Effector memory CD4-positive, alpha-beta T cell (primary cell): ENCODE measurements around the gene MYLIP.
A peak's percentile ranks its signal among the peaks of the same experiment; 100 is the strongest.

Experiments used
- DNase-seq, 3 donors: peaks; one replicate each; pipeline ENCODE4 v3.0.0-alpha.2; 2020
- H3K27ac ChIP-seq: 2 replicates; pipeline ENCODE4 v1.7.0; 2013; ENCODE audit warnings: mild to moderate bottlenecking, low read length, moderate library complexity; ENCODE audit not compliant: insufficient read depth, poor library complexity, severe bottlenecking
- H3K27me3 ChIP-seq: replicated peaks from 2 replicates; pipeline ENCODE4 v1.7.0; 2013; ENCODE audit warnings: mild to moderate bottlenecking, low read length; ENCODE audit not compliant: insufficient read depth, control insufficient read depth, poor library complexity, severe bottlenecking
- H3K36me3 ChIP-seq: 2 replicates; pipeline ENCODE4 v1.7.0; 2013; ENCODE audit warnings: mild to moderate bottlenecking, low read length, moderate library complexity; ENCODE audit not compliant: control insufficient read depth, insufficient read depth
- H3K4me1 ChIP-seq: 2 replicates; pipeline ENCODE4 v1.7.0; 2013; ENCODE audit warnings: low read length, mild to moderate bottlenecking; ENCODE audit not compliant: control insufficient read depth, insufficient read depth, poor library complexity, severe bottlenecking
- H3K4me3 ChIP-seq: 2 replicates; pipeline ENCODE4 v1.7.0; 2013; ENCODE audit warnings: low read length, low read depth, mild to moderate bottlenecking; ENCODE audit not compliant: insufficient read depth, poor library complexity, severe bottlenecking
- H3K9me3 ChIP-seq: 2 replicates; pipeline ENCODE4 v1.7.0; 2013; ENCODE audit warnings: mild to moderate bottlenecking, low read length, moderate library complexity; ENCODE audit not compliant: control insufficient read depth

MYLIP gene

DNA sequence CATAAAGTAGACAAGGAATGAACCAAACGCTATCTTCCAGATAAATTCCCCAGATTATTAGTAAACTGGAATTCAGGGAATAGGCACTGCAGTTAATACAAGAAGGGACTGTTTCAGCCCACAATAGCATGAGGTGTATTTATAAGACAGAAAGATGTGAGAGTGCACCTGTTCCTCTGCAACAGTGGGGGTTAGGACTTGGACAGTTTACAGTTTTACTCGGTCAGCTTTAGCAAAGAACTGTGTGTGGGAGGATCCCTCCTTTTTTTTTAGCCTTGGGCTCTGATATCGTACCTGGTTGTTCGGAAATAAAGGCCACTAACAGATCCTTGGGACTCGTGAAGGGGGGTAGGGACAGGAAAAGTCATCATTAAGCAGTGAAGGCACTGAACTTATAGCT is 2.0 kb upstream of the MYLIP start:
- Histone ChIP-seq H3K27ac (no peak overlapping the region), H3K4me3 (no peak overlapping the region), H3K27me3 (no peaks in the 10 kb centered on the region), H3K9me3 (no peaks in the 10 kb centered on the region), H3K4me1 (peaks cover 7% of the 10 kb centered on the region), H3K36me3 (no peaks in the 10 kb centered on the region)
- no peak for DNase-seq

DNA sequence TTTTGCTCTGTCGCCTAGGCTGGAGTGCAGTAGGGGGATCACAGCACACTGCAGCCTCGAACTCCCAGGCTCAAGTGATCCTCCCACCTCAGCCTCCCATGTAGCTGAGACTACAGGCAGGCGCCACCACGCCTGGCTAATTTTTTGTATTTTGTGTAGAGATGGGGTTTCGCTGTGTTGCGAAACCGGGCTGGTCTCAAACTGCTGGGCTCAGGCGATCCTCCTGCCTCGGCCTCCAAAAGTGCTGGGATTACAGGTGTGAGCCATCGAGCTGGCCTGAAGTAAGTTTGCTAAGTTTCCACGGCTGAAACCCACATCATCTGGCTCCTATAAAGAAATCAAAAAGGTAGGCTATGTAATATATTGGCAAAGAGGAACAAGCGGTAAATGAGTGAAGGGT is 1.4 kb upstream of the MYLIP start:
- Histone ChIP-seq H3K27me3 (no peaks in the 10 kb centered on the region), H3K27ac (no peak overlapping the region), H3K4me1 (peaks cover 12% of the 10 kb centered on the region), H3K36me3 (no peaks in the 10 kb centered on the region), H3K9me3 (no peaks in the 10 kb centered on the region), H3K4me3 (no peak overlapping the region)
- DNase-seq, result no peak

DNA sequence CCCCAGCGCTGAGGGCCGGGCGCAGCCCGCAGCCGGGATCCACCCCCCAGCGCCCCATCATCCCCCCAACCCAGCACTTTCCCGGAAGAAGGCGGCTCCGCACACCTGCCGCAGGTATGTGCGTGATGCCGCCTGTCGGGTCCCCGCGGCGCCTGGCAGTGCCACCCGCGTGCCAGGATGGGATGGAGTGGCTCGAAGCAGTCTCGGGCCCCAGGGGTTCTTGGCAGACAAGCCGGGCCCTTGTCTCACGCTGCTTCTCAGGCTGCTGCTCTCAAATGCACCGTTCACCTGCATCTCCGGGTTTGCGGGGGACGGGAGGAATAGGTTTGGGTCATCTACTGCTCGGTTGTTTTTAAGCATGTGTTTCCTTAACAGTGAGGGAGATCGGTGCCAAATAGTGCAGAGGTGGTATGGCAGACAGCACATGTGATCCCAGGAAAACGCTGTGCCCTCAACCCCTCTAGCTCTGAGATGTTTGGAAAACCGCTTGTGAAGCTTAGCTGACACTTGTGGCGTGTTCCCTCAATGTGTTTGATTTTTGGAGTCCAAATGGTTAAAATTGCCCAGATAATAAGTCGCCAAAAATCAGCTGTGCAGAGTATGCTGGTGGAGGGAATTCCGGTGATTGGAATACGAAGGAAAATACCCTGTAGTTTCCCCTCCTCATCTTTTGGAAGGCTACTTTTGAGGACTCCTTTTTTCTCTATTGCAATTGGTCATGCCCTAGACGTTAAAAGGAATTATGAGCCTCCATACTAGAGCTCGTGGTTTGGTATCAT is 926 bp downstream of the MYLIP start:
- Histone ChIP-seq H3K36me3 (no peaks in the 10 kb centered on the region), H3K27ac (peak overlapping the region; percentile 97), H3K4me1 (peaks cover 30% of the 10 kb centered on the region), H3K4me3 (peak overlapping the region; percentile 98), H3K27me3 (no peaks in the 10 kb centered on the region), H3K9me3 (no peaks in the 10 kb centered on the region)
- peak in 2 of 3 donors; percentile 37 to 47 for DNase-seq

DNA sequence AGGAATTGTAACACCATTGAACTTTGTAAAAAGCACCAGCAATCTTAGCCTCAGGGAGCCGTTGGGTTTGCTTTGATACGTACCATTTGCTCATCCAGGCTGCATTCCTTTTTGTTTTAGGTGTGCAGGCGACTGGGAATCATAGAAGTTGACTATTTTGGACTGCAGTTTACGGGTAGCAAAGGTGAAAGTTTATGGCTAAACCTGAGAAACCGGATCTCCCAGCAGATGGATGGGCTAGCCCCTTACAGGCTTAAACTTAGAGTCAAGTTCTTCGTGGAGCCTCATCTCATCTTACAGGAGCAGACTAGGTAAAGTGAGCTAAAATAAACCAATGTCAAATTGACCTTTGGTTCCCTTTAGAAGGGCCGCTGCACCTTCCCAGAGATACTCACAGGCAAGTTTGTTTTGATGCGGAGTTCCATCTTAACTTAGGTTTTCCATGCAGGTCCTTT is 1.6 kb downstream of the MYLIP start:
- DNase-seq, result no peak
- Histone ChIP-seq H3K9me3 (no peaks in the 10 kb centered on the region), H3K4me3 (peak overlapping the region; percentile 98), H3K36me3 (no peaks in the 10 kb centered on the region), H3K27me3 (no peaks in the 10 kb centered on the region), H3K27ac (peak overlapping the region; percentile 97), H3K4me1 (peaks cover 37% of the 10 kb centered on the region)

DNA sequence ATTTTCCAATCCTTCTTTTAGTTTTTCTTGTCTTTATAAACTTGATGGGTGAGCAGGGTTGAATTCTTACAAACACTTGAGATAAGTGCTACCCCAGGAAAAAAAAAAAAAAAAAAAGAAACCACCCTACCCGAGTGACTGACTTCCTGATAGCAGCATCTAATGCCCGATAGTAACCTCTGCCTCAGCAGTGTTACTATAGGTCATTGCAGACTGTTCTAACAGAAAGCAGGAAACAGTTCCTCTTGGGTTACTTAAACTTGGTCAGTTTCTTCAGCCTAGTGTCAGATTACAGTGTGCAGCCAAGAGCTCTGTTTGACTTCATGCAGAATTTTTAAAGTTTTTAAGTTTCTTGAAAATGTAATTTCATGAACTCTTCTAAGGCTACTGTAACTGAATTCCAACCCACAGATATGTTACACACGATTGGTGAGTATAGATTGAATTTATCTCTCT is 2.1 kb downstream of the MYLIP start:
- peak overlapping the region; percentile 97 for H3K27ac ChIP-seq
- H3K36me3 ChIP-seq, result no peaks in the 10 kb centered on the region
- peak overlapping the region; percentile 98 for H3K4me3 ChIP-seq
- DNase-seq, result peak in 2 of 3 donors; percentile 41 to 49
- no peaks in the 10 kb centered on the region for H3K27me3 ChIP-seq
- no peaks in the 10 kb centered on the region for H3K9me3 ChIP-seq
- peaks cover 37% of the 10 kb centered on the region for H3K4me1 ChIP-seq

DNA sequence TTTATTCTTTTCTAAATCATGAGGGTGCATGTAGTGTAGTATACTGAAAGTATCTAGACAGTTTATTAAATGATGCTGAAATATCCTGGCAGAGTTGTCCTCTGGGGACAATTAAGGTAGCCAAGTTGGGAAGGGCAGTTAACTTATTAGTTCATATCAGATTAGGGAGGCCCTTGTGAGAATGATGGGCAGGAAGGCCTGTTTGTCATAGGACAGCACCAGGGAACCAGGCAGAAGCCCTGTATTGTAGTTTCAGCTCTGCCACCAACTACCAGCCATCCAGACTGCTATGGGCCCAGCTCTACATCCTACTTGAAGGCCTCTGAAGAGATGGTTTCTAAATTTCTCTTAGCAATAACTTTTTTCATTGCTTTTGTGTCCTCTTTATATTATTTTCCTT is 4.0 kb downstream of the MYLIP start:
- Histone ChIP-seq H3K4me3 (peak overlapping the region; percentile 17), H3K4me1 (peaks cover 55% of the 10 kb centered on the region), H3K9me3 (no peaks in the 10 kb centered on the region), H3K27me3 (no peaks in the 10 kb centered on the region), H3K36me3 (no peaks in the 10 kb centered on the region), H3K27ac (peak overlapping the region; percentile 11)
- no peak for DNase-seq

DNA sequence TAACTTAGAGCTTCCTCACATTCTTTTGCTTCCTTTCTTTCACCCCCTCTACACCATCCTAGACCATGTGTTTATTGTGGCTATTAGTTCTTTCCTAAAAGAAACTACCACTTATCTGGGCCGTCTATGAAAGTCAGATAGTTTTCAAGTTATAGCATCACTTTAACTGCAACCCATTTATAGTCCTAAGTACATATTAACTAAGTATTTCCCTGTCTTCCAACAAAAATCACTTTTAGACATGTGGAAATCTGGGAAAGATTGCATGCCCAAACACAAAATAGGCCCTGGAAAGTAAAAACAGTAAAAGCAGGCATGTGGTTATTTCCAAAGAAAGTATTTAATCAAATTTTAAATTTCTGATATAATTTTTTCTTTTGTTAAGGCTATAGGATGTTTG is 5.5 kb downstream of the MYLIP start:
- Histone ChIP-seq H3K4me1 (peaks cover 66% of the 10 kb centered on the region), H3K27ac (no peak overlapping the region), H3K27me3 (no peaks in the 10 kb centered on the region), H3K9me3 (no peaks in the 10 kb centered on the region), H3K4me3 (no peak overlapping the region), H3K36me3 (no peaks in the 10 kb centered on the region)
- no peak for DNase-seq

DNA sequence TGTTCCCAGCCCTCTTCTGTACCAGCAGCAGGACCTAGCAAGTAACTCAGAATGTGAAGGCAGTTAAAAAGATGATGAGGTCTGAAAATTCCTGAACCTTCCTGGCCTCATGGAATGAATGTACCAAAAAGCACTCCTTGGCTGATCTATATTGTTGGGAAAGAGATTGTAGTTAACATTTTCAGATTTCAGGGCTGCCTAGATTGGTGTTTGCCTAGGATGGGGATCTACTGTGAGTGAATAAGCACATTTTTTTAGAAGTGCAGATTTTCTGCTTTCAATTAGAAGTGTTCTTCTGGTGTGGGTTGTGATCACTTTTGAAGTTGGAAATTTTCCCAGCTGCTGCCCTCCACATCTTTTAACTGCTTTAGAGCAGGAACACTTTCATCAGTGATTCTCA is 6.2 kb downstream of the MYLIP start:
- Histone ChIP-seq H3K27me3 (no peaks in the 10 kb centered on the region), H3K27ac (no peak overlapping the region), H3K9me3 (no peaks in the 10 kb centered on the region), H3K4me1 (peaks cover 66% of the 10 kb centered on the region), H3K36me3 (no peaks in the 10 kb centered on the region), H3K4me3 (peak overlapping the region; percentile 10)
- no peak for DNase-seq

DNA sequence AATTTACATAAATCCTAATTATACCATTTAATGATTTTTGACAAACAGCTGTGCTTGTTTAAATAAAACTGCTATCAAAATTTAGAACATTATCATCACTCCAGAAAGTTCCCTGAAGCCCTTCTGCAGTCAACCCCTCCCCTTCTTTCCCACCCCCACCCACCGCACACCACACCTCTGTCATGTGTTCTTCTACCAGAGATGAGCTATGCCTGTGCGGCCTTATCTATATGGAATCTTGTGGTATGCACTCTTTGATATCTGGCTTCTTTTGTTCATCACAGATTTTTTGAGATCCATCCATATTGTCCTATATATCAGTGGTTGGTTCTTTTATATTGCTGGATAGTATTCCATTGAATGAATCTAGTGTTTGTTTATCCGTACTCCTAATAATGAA is 7.2 kb downstream of the MYLIP start:
- H3K9me3 ChIP-seq, result no peaks in the 10 kb centered on the region
- DNase-seq, result peak; percentile 56 to 59 (median 58)
- H3K27me3 ChIP-seq, result no peaks in the 10 kb centered on the region
- no peak overlapping the region for H3K4me3 ChIP-seq
- peak overlapping the region; percentile 64 for H3K27ac ChIP-seq
- peaks cover 65% of the 10 kb centered on the region for H3K4me1 ChIP-seq
- peaks cover 5% of the 10 kb centered on the region for H3K36me3 ChIP-seq

DNA sequence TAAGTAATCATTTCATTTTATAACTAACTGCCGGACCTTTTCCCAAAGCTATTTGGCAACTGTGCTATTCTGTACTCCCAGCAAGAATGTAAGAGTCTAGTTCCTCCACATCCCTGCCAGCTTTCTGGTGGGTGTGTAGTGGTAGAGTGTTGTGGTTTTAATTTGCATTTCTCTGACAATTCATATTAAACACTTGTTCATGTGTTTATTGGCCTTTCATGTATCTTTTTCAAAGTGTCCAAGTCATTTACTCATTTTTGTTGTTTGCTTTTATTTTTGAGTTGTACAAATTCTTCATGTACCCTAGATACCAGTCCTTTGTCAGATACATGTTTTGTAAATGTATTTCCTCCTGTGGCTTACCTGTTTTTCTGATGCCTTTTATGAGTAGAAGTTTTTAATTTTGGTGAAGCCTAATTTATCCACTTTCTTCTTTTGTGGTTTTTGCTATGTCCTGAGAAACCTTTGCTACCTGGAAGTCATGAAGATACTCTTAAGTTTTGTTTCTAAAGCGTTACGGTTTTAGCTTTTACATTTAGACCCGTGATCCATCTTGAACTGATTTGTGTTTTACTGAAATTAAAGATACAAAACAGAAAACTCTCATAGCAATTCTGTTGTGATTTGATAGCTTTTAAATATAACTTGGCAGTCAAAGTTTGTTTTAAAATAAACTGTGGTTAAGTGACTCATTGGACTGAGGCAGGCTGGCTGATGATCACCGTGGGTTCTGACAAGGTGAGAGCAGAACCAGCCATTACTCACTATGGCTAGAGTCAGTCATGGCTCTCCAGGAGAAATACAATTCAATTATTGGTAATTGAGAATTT is 8.0 kb downstream of the MYLIP start:
- no peaks in the 10 kb centered on the region for H3K27me3 ChIP-seq
- H3K36me3 ChIP-seq, result peaks cover 12% of the 10 kb centered on the region
- no peak overlapping the region for H3K4me3 ChIP-seq
- H3K27ac ChIP-seq, result peak overlapping the region; percentile 64
- peaks cover 62% of the 10 kb centered on the region for H3K4me1 ChIP-seq
- H3K9me3 ChIP-seq, result no peaks in the 10 kb centered on the region
- peak in 2 of 3 donors; percentile 26 to 37 for DNase-seq
